Mesenchymal stem cell (in vitro differentiated cells and primary cell): ENCODE measurements around the gene FAM13A.

Experiments used
- DNase-seq: peaks from one replicate; pipeline ENCODE4 v3.0.0-alpha.2; 2013
- H2AFZ ChIP-seq: one replicate; pipeline ENCODE4 v1.6.1; 2013; ENCODE audit warnings: low read depth, mild to moderate bottlenecking, control low read depth, inconsistent platforms, low read length, moderate library complexity
- H2AK5ac ChIP-seq: 2 replicates; pipeline ENCODE4 v1.6.1; 2013; ENCODE audit warnings: low read length, moderate library complexity, mild to moderate bottlenecking, inconsistent platforms; ENCODE audit not compliant: severe bottlenecking
- H2BK120ac ChIP-seq: one replicate; pipeline ENCODE4 v1.6.1; 2013; ENCODE audit warnings: low read depth, mild to moderate bottlenecking, inconsistent platforms, low read length, moderate library complexity
- H2BK12ac ChIP-seq, 2 experiments: one replicate each; pipeline ENCODE4 v1.6.1; 2013; ENCODE audit warnings: inconsistent platforms in 2 of 2, low read length in 2 of 2, mild to moderate bottlenecking in 2 of 2, moderate library complexity in 2 of 2, control low read depth in 1 of 2
- H2BK15ac ChIP-seq: one replicate; pipeline ENCODE4 v1.6.1; 2013; ENCODE audit warnings: mild to moderate bottlenecking, low read depth, inconsistent platforms; ENCODE audit not compliant: poor library complexity, severe bottlenecking
- H2BK5ac ChIP-seq: 2 replicates; pipeline ENCODE4 v1.6.1; 2013; ENCODE audit warnings: low read depth, mild to moderate bottlenecking, low read length, control low read depth, inconsistent platforms; ENCODE audit not compliant: poor library complexity, severe bottlenecking
- H3K14ac ChIP-seq, 2 experiments: one replicate each; pipeline ENCODE4 v1.6.1; 2013; ENCODE audit warnings: inconsistent platforms in 2 of 2, low read length in 2 of 2, control low read depth in 1 of 2, mild to moderate bottlenecking in 1 of 2, moderate library complexity in 1 of 2
- H3K18ac ChIP-seq, 2 experiments: one replicate each; pipeline ENCODE4 v1.6.1; 2013; ENCODE audit warnings: inconsistent platforms in 2 of 2, low read length in 2 of 2, control low read depth in 1 of 2, low read depth in 1 of 2, mild to moderate bottlenecking in 1 of 2
- H3K23ac ChIP-seq, 2 experiments: one replicate each; pipeline ENCODE4 v1.6.1; 2013; ENCODE audit warnings: inconsistent platforms in 2 of 2, low read length in 2 of 2, mild to moderate bottlenecking in 2 of 2, moderate library complexity in 2 of 2, control low read depth in 1 of 2
- H3K27ac ChIP-seq: 2 replicates; pipeline ENCODE4 v1.5.1; 2013; ENCODE audit warnings: mild to moderate bottlenecking, moderate library complexity, low read length, control low read depth, inconsistent platforms; ENCODE audit not compliant: poor library complexity, severe bottlenecking
- H3K27me3 ChIP-seq, 2 experiments: 2 replicates each; pipeline versions ENCODE4 v1.6.1 to v1.7.0; 2013; ENCODE audit warnings: low read length in 2 of 2, mild to moderate bottlenecking in 2 of 2, moderate library complexity in 2 of 2, control low read depth in 1 of 2, inconsistent platforms in 1 of 2; ENCODE audit not compliant: control insufficient read depth in 1 of 2, insufficient read depth in 1 of 2
- H3K36me3 ChIP-seq, 2 experiments: 2 replicates each; pipeline versions ENCODE4 v1.6.1 to v1.7.0; 2013; ENCODE audit warnings: low read length in 2 of 2, control low read depth in 1 of 2, inconsistent platforms in 1 of 2, low read depth in 1 of 2, mild to moderate bottlenecking in 1 of 2; ENCODE audit not compliant: insufficient read depth in 2 of 2, control insufficient read depth in 1 of 2
- H3K4ac ChIP-seq, 2 experiments: one replicate each; pipeline ENCODE4 v1.6.1; 2013; ENCODE audit warnings: inconsistent platforms in 2 of 2, low read length in 2 of 2, mild to moderate bottlenecking in 2 of 2, moderate library complexity in 2 of 2, control low read depth in 1 of 2, low read depth in 1 of 2
- H3K4me1 ChIP-seq: 2 replicates; pipeline ENCODE4 v1.6.1; 2013; ENCODE audit warnings: low read depth, low read length, control low read depth; ENCODE audit not compliant: control insufficient read depth, insufficient read depth
- H3K4me2 ChIP-seq: 2 replicates; pipeline ENCODE4 v1.6.1; 2013; ENCODE audit warnings: low read length, mild to moderate bottlenecking, inconsistent platforms; ENCODE audit not compliant: poor library complexity, severe bottlenecking
- H3K4me3 ChIP-seq, 2 experiments: 2 replicates each; pipeline versions ENCODE4 v1.5.1 to v1.7.0; 2013; ENCODE audit warnings: low read length in 2 of 2, mild to moderate bottlenecking in 2 of 2, control low read depth in 1 of 2, low read depth in 1 of 2; ENCODE audit not compliant: insufficient read depth in 1 of 2
- H3K79me1 ChIP-seq: replicated peaks from 2 replicates; pipeline ENCODE4 v1.6.1; 2013; ENCODE audit warnings: mild to moderate bottlenecking, control low read depth, low read length, inconsistent platforms; ENCODE audit not compliant: poor library complexity, severe bottlenecking
- H3K9ac ChIP-seq: 2 replicates; pipeline ENCODE4 v1.7.0; 2013; ENCODE audit warnings: mild to moderate bottlenecking, low read length, moderate library complexity
- H3K9me3 ChIP-seq: 2 replicates; pipeline ENCODE4 v1.7.0; 2013; ENCODE audit warnings: mild to moderate bottlenecking, low read length; ENCODE audit not compliant: control insufficient read depth
- H4K8ac ChIP-seq: one replicate; pipeline ENCODE4 v1.6.1; 2013; ENCODE audit warnings: inconsistent platforms, mild to moderate bottlenecking, low read length, moderate library complexity
- H4K91ac ChIP-seq: one replicate; pipeline ENCODE4 v1.6.1; 2013; ENCODE audit warnings: mild to moderate bottlenecking, low read length, inconsistent platforms
- WGBS: methylation state at CpG from one replicate; pipeline ENCODE4 v1.1.7; 2013; ENCODE audit warnings: mixed read lengths; 5-methylcytosine and 5-hydroxymethylcytosine counted together

Gene FAM13A

GRCh38 chr4:89000844-89001360 lies 56.1 kb downstream of the FAM13A start:
- Histone ChIP-seq H3K23ac (no peak overlapping the region), H3K27ac (no peak overlapping the region), H3K4me2 (no peak overlapping the region), H3K27me3 (no peaks in the 10 kb centered on the region), H3K9me3 (no peaks in the 10 kb centered on the region), H2BK15ac (no peak overlapping the region), H2BK120ac (no peak overlapping the region), H2AFZ (no peak overlapping the region), H3K4me1 (no peaks in the 10 kb centered on the region), H3K18ac (no peak overlapping the region), H3K4ac (no peak overlapping the region), H4K91ac (no peak overlapping the region), H2BK12ac (no peak overlapping the region), H2BK5ac (no peak overlapping the region), H3K36me3 (peaks cover 0 to under 1% of the 10 kb centered on the region in 2 experiments), H3K14ac (no peak overlapping the region), H3K9ac (no peak overlapping the region), H3K79me1 (no peaks in the 10 kb centered on the region), H4K8ac (no peak overlapping the region), H2AK5ac (no peak overlapping the region), H3K4me3 (no peak overlapping the region)
- 100% methylated on average over 1 of the region's 3 CpGs for WGBS
- DNase-seq = peak; percentile 74

- no peaks in the 10 kb centered on the region for H3K9me3 ChIP-seq
- no peak overlapping the region for H2BK15ac ChIP-seq
- no peak overlapping the region for H3K18ac ChIP-seq
- H3K79me1 ChIP-seq = no peaks in the 10 kb centered on the region
- no peak overlapping the region for H2BK120ac ChIP-seq
- no peak overlapping the region for H3K4ac ChIP-seq
- H3K9ac ChIP-seq = no peak overlapping the region
- H3K27me3 ChIP-seq = no peaks in the 10 kb centered on the region
- no peak overlapping the region for H4K91ac ChIP-seq
- no peaks in the 10 kb centered on the region for H3K4me1 ChIP-seq
- H3K36me3 ChIP-seq = no peaks in the 10 kb centered on the region
- no peak overlapping the region for H4K8ac ChIP-seq
- H3K4me3 ChIP-seq = no peak overlapping the region
- no peak overlapping the region for H3K14ac ChIP-seq
- H2BK12ac ChIP-seq = no peak overlapping the region
- H3K27ac ChIP-seq = no peak overlapping the region
- no peak overlapping the region for H2BK5ac ChIP-seq
- DNase-seq = no peak
- no peak overlapping the region for H2AK5ac ChIP-seq
- no peak overlapping the region for H2AFZ ChIP-seq
- no peak overlapping the region for H3K23ac ChIP-seq
- 36% methylated on average over 1 of the region's 1 CpG for WGBS
- no peak overlapping the region for H3K4me2 ChIP-seq
These were observed 56.6 kb downstream of the FAM13A start for GRCh38 chr4:89000382-89000781.

DNA sequence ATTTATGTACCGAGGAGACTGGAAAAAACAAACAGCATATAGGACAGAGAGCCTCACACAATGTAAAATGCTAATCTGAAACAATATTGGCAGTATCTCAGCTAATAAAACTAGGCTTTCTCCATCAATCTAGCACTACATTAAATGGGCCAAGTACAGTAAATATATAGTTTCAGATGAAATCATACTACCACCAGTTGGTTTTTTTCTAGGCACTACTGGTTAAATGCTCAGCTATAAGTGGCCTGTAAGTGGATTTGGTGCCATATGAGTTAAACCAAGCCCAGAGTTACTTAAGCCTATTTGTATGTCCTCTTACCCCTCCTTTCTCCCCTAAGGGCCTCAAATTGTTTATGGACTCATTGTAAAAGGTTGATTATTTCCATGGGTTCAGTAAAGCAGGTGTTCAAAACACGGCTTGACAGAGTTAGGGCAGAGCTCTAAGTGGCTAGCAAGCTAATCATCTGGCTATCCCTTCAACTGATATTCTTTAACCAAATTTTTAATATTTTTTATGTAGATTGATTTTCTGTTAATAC lies 57.5 kb downstream of the FAM13A start:
- Histone ChIP-seq H2AK5ac (no peak overlapping the region), H4K91ac (no peak overlapping the region), H3K14ac (no peak overlapping the region), H3K4me2 (no peak overlapping the region), H3K4ac (no peak overlapping the region), H3K4me1 (no peaks in the 10 kb centered on the region), H2BK12ac (no peak overlapping the region), H2BK5ac (no peak overlapping the region), H3K27ac (no peak overlapping the region), H3K36me3 (no peaks in the 10 kb centered on the region), H4K8ac (no peak overlapping the region), H2BK15ac (no peak overlapping the region), H2AFZ (no peak overlapping the region), H3K4me3 (no peak overlapping the region), H3K18ac (no peak overlapping the region), H2BK120ac (no peak overlapping the region), H3K9me3 (no peaks in the 10 kb centered on the region), H3K79me1 (no peaks in the 10 kb centered on the region), H3K27me3 (no peaks in the 10 kb centered on the region), H3K23ac (no peak overlapping the region), H3K9ac (no peak overlapping the region)
- DNase-seq = no peak
- WGBS = no CpG with 5 or more reads among the region's 2 CpGs

DNA sequence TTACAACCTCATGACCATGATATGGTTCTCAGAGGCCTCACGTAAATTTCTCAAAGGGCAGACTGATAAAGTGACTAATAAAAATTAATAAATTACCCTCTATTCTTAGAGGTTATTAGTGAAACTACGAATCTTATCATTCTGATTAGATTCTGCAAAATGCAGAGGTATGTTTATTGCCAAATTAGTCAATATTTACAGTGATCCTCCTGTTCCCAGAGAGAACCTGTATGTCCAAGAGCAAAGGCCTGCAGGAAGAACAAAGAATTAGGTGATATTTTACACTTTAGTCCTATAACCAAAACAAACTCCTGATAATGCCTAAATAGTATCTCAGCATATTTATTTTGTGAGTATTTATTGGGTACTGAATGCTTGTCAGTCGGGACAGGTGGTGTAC lies 58.1 kb downstream of the FAM13A start:
- no peak overlapping the region for H3K4me3 ChIP-seq
- no peaks in the 10 kb centered on the region for H3K4me1 ChIP-seq
- no peak overlapping the region for H2AK5ac ChIP-seq
- H4K8ac ChIP-seq = no peak overlapping the region
- no peak overlapping the region for H3K23ac ChIP-seq
- H3K18ac ChIP-seq = no peak overlapping the region
- H3K4ac ChIP-seq = no peak overlapping the region
- DNase-seq = no peak
- H3K79me1 ChIP-seq = no peaks in the 10 kb centered on the region
- no peak overlapping the region for H2BK15ac ChIP-seq
- H4K91ac ChIP-seq = no peak overlapping the region
- H3K27me3 ChIP-seq = no peaks in the 10 kb centered on the region
- no peaks in the 10 kb centered on the region for H3K9me3 ChIP-seq
- no peaks in the 10 kb centered on the region for H3K36me3 ChIP-seq
- no peak overlapping the region for H3K14ac ChIP-seq
- no peak overlapping the region for H2AFZ ChIP-seq
- H2BK12ac ChIP-seq = no peak overlapping the region
- no peak overlapping the region for H3K9ac ChIP-seq
- no peak overlapping the region for H2BK5ac ChIP-seq
- H3K4me2 ChIP-seq = no peak overlapping the region
- H3K27ac ChIP-seq = no peak overlapping the region
- no CpG with 5 or more reads among the region's 3 CpGs for WGBS
- H2BK120ac ChIP-seq = no peak overlapping the region
